ENCODE data around the gene NFIA.

NFIA gene

DNA sequence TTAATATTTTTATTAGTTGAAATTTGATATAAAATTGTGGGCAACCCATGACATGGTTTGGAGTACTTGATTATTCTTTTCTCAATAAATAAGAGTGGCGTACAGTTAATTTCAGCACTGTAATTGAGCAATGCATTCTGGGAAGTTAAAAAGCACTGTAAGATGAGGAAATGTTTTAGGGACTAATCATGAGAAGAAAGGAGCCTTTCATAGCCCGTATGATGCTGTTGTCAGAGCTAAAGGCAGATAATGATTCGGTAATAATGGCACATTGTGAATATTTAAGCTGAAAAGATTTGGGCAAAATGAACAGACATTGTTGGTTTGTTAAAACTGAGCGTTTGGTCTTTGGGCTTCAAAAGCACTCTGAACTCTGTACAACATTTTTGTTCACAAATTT is 139.3 kb downstream of the NFIA start:
- DNase-seq: peak in 1 of 2 donors; percentile 58
- no peaks in the 10 kb centered on the region for H3K27me3 ChIP-seq (ENCODE audit: insufficient read depth, low read length)
- no peak overlapping the region for H2AK5ac ChIP-seq (ENCODE audit: low read length)
- no peak overlapping the region for H2AFZ ChIP-seq (ENCODE audit: insufficient read depth, low read length, poor library complexity)
- no peak overlapping the region for H2BK120ac ChIP-seq (ENCODE audit: insufficient read depth, low read length, poor library complexity)
- H3K23ac ChIP-seq (ENCODE audit: low read length): no peak overlapping the region
- H3K18ac ChIP-seq (ENCODE audit: low read length): no peak overlapping the region
- no CpG with 5 or more reads among the region's 4 CpGs for WGBS (ENCODE audit: extremely low coverage, insufficient coverage, insufficient read length)
- H3K27ac ChIP-seq (ENCODE audit: low read depth, low read length): no peak overlapping the region
- H3K4ac ChIP-seq (ENCODE audit: low read depth, low read length): no peak overlapping the region
- no peak overlapping the region for H3K9ac ChIP-seq (ENCODE audit: low read length)
- H3K14ac ChIP-seq (ENCODE audit: low read length): no peak overlapping the region
- H3K4me2 ChIP-seq (ENCODE audit: low read length): no peak overlapping the region
- H2BK5ac ChIP-seq (ENCODE audit: low read depth, low read length, poor library complexity): no peak overlapping the region
- H4K91ac ChIP-seq (ENCODE audit: low read depth, low read length): no peak overlapping the region
- no peaks in the 10 kb centered on the region for H3K79me2 ChIP-seq (ENCODE audit: control insufficient read depth, insufficient read depth, low read length, poor library complexity)
- no peaks in the 10 kb centered on the region for H3K4me1 ChIP-seq (ENCODE audit: control insufficient read depth in 1 of 2, insufficient read depth in 2 of 2, low read length in 2 of 2)
- H4K8ac ChIP-seq (ENCODE audit: low read depth, low read length): no peak overlapping the region
- H3K79me1 ChIP-seq (ENCODE audit: low read length): no peaks in the 10 kb centered on the region
- no peaks in the 10 kb centered on the region for H3K9me3 ChIP-seq (ENCODE audit: insufficient read depth, low read depth, low read length)
- no peaks in the 10 kb centered on the region for H3K36me3 ChIP-seq (ENCODE audit: control insufficient read depth in 1 of 2, insufficient read depth in 2 of 2, low read length in 2 of 2)
- no peak overlapping the region for H4K12ac ChIP-seq (ENCODE audit: low read depth, low read length)
- no peak overlapping the region for H3K4me3 ChIP-seq (ENCODE audit: low read depth, low read length)
- no peak overlapping the region for H2BK12ac ChIP-seq (ENCODE audit: low read length)

DNA sequence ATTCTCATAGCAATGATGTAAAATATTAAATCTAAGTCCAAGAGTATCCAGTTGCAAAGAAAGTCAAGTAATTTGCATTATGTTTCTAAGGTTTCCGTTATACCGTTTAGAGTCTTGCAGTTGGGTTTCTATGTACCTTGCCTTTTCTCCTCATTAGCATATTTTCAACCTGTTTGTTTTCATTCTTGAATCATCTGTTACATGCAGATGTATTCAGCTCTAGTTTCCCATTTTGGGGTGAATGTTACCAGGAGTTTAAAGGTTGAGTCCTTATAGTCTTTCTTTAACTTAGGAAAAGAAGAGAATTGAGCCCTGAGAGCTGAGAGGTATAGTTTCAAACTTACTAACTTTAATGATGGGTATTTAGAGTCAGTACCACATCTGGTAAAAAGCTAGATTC is 139.9 kb downstream of the NFIA start:
- H3K27me3 ChIP-seq (ENCODE audit: insufficient read depth, low read length): no peaks in the 10 kb centered on the region
- no peak overlapping the region for H3K4ac ChIP-seq (ENCODE audit: low read depth, low read length)

DNA sequence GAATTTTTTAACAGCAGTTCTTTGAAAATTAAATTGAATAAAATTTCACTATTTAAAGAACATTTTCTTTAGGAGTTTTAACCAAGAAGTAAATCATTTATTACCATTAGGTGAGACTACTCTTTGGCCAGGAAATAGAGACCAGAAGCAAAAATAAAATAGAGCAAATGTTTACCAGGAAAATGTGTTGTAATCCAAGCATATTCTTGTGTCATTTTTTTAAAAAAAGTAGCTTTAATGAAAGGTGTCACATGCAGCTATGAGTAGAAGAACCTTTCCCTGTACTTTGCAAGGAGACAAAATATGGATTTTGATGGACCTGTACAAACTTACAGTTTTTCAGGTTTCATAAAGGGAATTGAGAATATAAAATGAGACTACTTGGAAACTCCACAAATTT is 140.8 kb downstream of the NFIA start:
- Histone ChIP-seq H3K4me3 (ENCODE audit: low read depth, low read length) (no peak overlapping the region), H3K27me3 (ENCODE audit: insufficient read depth, low read length) (no peaks in the 10 kb centered on the region), H2BK5ac (ENCODE audit: low read depth, low read length, poor library complexity) (no peak overlapping the region), H3K79me2 (ENCODE audit: control insufficient read depth, insufficient read depth, low read length, poor library complexity) (no peaks in the 10 kb centered on the region), H2AK5ac (ENCODE audit: low read length) (no peak overlapping the region), H3K23ac (ENCODE audit: low read length) (no peak overlapping the region), H2BK120ac (ENCODE audit: insufficient read depth, low read length, poor library complexity) (no peak overlapping the region), H3K9ac (ENCODE audit: low read length) (no peak overlapping the region), H2AFZ (ENCODE audit: insufficient read depth, low read length, poor library complexity) (no peak overlapping the region), H3K14ac (ENCODE audit: low read length) (no peak overlapping the region), H3K79me1 (ENCODE audit: low read length) (no peaks in the 10 kb centered on the region), H4K8ac (ENCODE audit: low read depth, low read length) (no peak overlapping the region), H3K9me3 (ENCODE audit: insufficient read depth, low read depth, low read length) (no peaks in the 10 kb centered on the region), H4K12ac (ENCODE audit: low read depth, low read length) (no peak overlapping the region), H4K91ac (ENCODE audit: low read depth, low read length) (no peak overlapping the region), H3K27ac (ENCODE audit: low read depth, low read length) (no peak overlapping the region), H3K4ac (ENCODE audit: low read depth, low read length) (no peak overlapping the region), H3K4me2 (ENCODE audit: low read length) (no peak overlapping the region), H3K4me1 (ENCODE audit: control insufficient read depth in 1 of 2, insufficient read depth in 2 of 2, low read length in 2 of 2) (no peaks in the 10 kb centered on the region), H3K18ac (ENCODE audit: low read length) (no peak overlapping the region), H3K36me3 (ENCODE audit: control insufficient read depth in 1 of 2, insufficient read depth in 2 of 2, low read length in 2 of 2) (no peaks in the 10 kb centered on the region), H2BK12ac (ENCODE audit: low read length) (no peak overlapping the region)
- no peak for DNase-seq

More for the DNA sequence above, 139.9 kb downstream of the NFIA start:
- Histone ChIP-seq H2BK120ac (ENCODE audit: insufficient read depth, low read length, poor library complexity) (no peak overlapping the region), H3K27ac (ENCODE audit: low read depth, low read length) (no peak overlapping the region), H3K36me3 (ENCODE audit: control insufficient read depth in 1 of 2, insufficient read depth in 2 of 2, low read length in 2 of 2) (no peaks in the 10 kb centered on the region), H4K12ac (ENCODE audit: low read depth, low read length) (no peak overlapping the region), H3K4me3 (ENCODE audit: low read depth, low read length) (no peak overlapping the region), H2BK5ac (ENCODE audit: low read depth, low read length, poor library complexity) (no peak overlapping the region), H3K9ac (ENCODE audit: low read length) (no peak overlapping the region), H3K23ac (ENCODE audit: low read length) (no peak overlapping the region), H3K79me2 (ENCODE audit: control insufficient read depth, insufficient read depth, low read length, poor library complexity) (no peaks in the 10 kb centered on the region), H3K18ac (ENCODE audit: low read length) (no peak overlapping the region), H3K14ac (ENCODE audit: low read length) (no peak overlapping the region), H3K79me1 (ENCODE audit: low read length) (no peaks in the 10 kb centered on the region), H4K91ac (ENCODE audit: low read depth, low read length) (no peak overlapping the region), H3K9me3 (ENCODE audit: insufficient read depth, low read depth, low read length) (no peaks in the 10 kb centered on the region), H4K8ac (ENCODE audit: low read depth, low read length) (no peak overlapping the region), H3K4me2 (ENCODE audit: low read length) (no peak overlapping the region), H3K4me1 (ENCODE audit: control insufficient read depth in 1 of 2, insufficient read depth in 2 of 2, low read length in 2 of 2) (no peaks in the 10 kb centered on the region), H2BK12ac (ENCODE audit: low read length) (no peak overlapping the region), H2AK5ac (ENCODE audit: low read length) (no peak overlapping the region), H2AFZ (ENCODE audit: insufficient read depth, low read length, poor library complexity) (no peak overlapping the region)
- DNase-seq: no peak
- no CpG with 5 or more reads among the region's 2 CpGs for WGBS (ENCODE audit: extremely low coverage, insufficient coverage, insufficient read length)

DNA sequence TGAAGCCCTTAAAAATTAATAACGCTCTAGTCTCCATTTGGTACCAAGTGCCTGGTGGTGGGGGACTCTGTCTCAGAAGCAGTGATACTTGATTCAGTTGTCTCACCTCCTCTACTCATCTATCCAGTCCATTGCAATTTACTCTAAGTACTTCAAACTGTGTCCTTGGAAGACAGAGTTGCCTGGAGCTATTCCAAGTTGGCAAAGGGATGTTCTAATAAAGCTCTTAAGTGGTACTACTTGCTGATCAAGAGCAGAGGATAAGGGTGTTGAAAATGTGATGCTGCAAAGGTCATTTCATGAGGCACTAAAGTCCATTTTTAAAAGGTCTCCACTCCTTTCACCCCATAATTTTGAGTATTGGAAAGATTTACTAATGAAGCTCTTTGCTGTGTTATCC is 142.2 kb downstream of the NFIA start:
- H2BK5ac ChIP-seq (ENCODE audit: low read depth, low read length, poor library complexity): no peak overlapping the region
- no peak overlapping the region for H3K4me3 ChIP-seq (ENCODE audit: low read depth, low read length)
- H3K27ac ChIP-seq (ENCODE audit: low read depth, low read length): no peak overlapping the region
- H3K4me2 ChIP-seq (ENCODE audit: low read length): no peak overlapping the region
- no peak overlapping the region for H4K8ac ChIP-seq (ENCODE audit: low read depth, low read length)
- no peaks in the 10 kb centered on the region for H3K9me3 ChIP-seq (ENCODE audit: insufficient read depth, low read depth, low read length)
- H3K4ac ChIP-seq (ENCODE audit: low read depth, low read length): no peak overlapping the region
- no peak overlapping the region for H3K18ac ChIP-seq (ENCODE audit: low read length)
- no peak overlapping the region for H2BK12ac ChIP-seq (ENCODE audit: low read length)
- no CpG with 5 or more reads among the region's 1 CpG for WGBS (ENCODE audit: extremely low coverage, insufficient coverage, insufficient read length)
- H3K79me2 ChIP-seq (ENCODE audit: control insufficient read depth, insufficient read depth, low read length, poor library complexity): no peaks in the 10 kb centered on the region
- H3K23ac ChIP-seq (ENCODE audit: low read length): no peak overlapping the region
- H3K79me1 ChIP-seq (ENCODE audit: low read length): no peaks in the 10 kb centered on the region
- H4K12ac ChIP-seq (ENCODE audit: low read depth, low read length): no peak overlapping the region
- H2AK5ac ChIP-seq (ENCODE audit: low read length): no peak overlapping the region
- H3K9ac ChIP-seq (ENCODE audit: low read length): no peak overlapping the region
- H2AFZ ChIP-seq (ENCODE audit: insufficient read depth, low read length, poor library complexity): no peak overlapping the region
- H4K91ac ChIP-seq (ENCODE audit: low read depth, low read length): no peak overlapping the region
- H2BK120ac ChIP-seq (ENCODE audit: insufficient read depth, low read length, poor library complexity): no peak overlapping the region
- no peak overlapping the region for H3K14ac ChIP-seq (ENCODE audit: low read length)
- no peak for DNase-seq
- no peaks in the 10 kb centered on the region for H3K36me3 ChIP-seq (ENCODE audit: control insufficient read depth in 1 of 2, insufficient read depth in 2 of 2, low read length in 2 of 2)
- H3K27me3 ChIP-seq (ENCODE audit: insufficient read depth, low read length): no peaks in the 10 kb centered on the region
- H3K4me1 ChIP-seq (ENCODE audit: control insufficient read depth in 1 of 2, insufficient read depth in 2 of 2, low read length in 2 of 2): no peaks in the 10 kb centered on the region

Data from trophoblast cell (in vitro differentiated cells and primary cell).